Measurements from ENCODE around the gene CAMK2N1.

The CAMK2N1 gene

DNA sequence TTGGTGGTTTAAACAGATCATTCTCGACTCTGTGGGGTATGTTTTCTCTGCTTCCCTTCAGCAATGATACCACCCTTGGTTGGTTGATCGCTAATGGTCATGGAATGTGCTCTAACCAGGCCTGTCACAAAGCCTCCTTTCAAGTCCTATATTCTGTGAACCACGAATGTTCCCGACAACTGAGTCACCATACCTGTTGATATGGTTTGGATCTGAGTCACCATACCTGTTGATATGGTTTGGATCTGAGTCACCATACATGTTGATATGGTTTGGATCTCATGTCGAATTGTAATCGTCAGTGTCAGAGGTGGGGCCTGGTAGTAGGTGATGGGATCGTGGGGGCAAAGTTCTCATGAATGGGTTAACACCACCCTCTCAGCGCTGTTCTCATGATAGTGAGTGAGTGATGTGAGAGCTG is 10.2 kb upstream of the CAMK2N1 start:
- no peak for DNase-seq

DNA sequence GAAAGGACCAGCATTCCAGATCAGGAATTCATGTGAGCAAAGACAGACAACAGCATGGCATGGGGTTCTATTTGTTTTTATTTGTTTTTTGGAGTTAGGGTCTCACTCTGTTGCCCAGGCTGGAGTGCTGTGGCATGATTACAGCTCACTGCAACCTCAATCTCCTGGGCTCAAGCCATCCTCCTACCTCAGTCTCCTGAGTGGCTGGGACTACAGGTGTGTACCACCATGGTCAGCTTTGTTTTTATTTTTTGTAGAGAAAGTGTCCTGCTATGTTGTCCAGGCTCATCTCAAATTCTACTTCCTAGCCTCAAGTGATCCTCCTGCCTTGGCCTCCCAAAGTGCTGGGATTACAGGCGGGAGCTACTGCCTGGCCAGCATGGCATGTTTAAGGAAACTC is 9.7 kb upstream of the CAMK2N1 start:
- no peak for DNase-seq

DNA sequence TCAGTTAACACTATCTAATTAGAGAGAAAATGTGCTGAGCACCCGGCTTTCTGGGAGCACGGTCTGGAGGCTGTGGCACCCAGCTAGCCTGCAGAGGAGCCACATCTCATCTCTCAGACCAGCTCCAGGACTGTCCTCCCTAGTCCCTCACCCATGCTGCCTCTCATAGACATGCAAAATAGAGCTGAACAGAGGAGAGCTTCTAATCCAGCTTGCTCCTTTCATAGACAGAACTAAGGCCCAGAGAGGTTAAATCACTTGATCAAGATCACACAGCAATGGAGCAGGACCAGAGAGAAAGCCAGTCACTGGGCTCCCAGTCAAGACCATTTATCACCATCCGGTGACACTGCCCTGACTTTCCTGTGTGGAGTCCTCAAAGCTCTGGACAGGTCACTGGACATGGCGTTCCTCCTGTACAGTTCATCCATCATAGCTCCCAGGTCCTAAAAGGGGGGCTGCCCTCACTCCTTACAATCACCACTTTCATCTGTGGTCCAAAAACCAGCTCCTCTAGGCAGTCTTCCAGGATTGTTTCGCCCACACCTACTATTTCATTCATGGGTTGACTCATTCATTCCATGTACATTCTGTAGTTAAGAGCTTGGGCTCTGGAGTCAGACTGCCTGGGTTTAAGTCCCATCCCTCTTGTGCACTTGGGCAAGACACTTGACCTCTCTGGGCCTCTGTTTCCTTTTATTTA is 8.8 kb upstream of the CAMK2N1 start:
- no peak for DNase-seq

DNA sequence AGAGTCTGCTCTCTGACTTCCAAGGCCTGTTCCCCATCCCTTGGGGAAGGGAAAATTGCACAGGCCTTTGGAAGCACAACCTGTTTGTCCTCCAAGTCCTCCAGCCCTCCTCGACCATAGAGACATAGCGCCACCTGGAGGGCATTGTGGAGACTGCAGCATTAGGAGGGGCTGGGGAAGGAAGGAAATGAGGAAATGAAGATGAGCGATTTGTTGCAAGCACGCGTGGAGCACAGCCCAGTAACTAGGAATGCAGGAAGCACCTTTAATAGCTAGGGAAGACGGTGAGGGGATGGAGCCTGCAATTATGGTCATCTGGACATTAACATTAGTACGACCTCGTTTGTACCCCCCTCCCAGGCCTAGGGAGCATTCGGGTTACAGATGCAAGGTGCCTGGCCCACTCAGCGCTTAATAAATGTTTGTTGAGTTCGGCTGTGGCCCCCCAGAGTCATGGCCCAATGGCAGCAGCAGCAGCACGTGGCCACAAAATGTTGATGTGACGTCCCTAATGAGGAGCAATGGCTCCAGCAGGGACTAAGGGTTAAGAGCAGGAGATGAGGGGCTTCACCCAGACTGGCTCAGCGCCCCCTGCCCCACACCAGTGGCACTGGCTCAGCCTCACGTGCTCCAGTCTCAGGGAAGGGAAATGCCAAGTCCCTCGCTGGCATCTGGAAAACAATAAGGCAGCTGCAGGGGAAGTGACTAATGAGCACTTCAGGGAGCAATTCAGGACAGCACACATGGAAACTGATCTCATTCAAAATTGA is 8.0 kb upstream of the CAMK2N1 start:
- DNase-seq = peak; percentile 74

DNA sequence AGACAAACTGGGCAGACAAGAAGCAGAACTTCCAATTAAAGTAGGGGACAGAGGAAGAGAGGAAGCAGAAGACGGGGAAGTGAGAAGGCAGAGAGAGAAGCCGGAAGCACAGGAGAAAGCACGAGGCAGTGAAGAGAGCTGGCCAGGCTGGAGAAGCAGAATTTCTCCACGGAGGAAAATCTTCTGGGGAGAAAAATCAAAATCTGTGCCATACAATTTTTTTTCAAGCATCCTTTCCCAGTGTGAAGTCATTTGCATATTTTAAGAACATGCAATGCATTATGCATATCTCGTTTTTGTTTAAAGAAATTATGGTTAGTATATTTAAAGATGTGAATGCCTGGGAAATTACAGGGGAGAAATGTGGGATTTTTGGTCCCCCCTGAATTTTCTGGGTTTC is 7.3 kb upstream of the CAMK2N1 start:
- no peak for DNase-seq

DNA sequence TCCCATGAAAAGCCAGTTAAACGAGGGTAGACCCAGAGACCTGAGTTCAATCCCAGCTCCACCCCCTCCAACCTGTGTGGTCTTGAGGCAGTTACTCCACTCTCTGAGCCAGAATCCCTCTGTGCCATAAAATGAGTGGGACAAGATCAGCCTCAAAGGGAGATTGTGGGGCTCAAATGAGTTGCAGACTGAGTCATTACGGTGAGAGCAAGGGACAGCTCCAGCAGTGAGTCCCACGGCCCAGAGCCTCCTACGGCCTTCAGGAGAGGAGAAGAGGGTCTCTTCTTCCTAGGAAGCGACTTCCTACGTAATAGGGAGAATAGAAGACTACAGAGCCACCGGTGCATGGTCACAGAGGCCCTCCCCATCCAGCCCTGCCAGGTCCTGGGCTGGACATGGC is 6.7 kb upstream of the CAMK2N1 start:
- no peak for DNase-seq

GRCh38 chr1:20491866-20492265 is 5.9 kb upstream of the CAMK2N1 start:
- no peak for DNase-seq

DNA sequence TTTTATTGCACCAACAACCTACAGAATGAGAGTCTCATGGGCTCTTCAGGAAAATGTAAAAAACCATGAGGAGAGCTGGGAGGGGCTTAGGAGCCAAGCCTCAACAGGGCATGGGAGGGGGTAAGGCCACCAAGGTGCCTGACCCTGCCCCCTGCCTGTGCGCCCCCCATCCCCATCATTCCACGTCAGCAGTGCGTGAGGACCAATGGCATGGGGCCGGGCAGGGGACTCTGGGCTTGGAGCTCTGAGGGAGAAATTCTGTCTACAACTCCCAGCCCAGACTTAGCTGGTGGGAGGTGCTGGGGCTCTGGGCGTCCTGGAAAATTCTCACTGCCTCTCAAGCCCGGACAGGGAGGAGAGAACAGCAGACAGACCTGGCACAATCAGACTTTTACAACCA is 5.2 kb upstream of the CAMK2N1 start:
- no peak for DNase-seq

GRCh38 chr1:20487236-20487590 is 1.2 kb upstream of the CAMK2N1 start:
- no peak for DNase-seq

DNA sequence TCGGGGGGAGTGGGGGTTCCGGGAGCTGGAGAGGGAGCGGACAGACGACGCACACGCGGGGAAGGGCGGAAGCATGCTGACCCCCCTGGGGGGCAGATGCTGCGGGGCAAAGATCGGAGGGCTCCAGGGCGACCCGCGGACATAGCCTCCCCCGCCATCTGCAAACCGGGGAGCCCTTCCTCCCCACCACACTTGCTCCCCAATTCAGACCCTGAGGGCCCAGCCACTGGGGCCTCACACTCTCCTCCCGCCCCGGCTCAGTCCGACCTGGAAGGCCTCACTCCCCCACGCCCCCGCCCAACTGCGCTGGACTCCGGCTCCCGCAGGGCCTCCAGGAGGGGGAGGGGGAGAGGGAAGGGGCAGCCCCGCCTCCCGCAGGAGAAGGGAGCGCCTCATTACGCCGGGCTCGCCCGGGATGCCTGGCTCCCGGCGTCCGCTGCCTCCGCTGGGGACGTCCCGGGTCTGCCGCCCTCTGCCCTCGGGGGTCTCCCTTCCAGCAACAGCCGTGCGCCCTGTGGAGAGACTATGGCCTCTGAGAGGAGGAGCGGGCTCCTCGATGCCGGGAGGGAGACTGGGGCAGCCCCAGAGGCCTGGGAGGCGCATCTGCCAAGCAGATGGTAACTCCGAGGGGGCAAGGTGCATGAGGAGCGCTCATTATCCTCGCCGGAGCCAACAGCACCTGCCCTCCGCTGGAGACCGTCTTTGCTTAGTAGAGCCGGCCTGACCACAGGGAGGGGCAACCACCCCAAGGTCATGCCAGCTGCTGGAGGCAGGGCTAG is 636 bp upstream of the CAMK2N1 start:
- DNase-seq = no peak

- no peak for DNase-seq
These were observed 1.2 kb downstream of the CAMK2N1 start for GRCh38 chr1:20484519-20485462.

GRCh38 chr1:20483833-20484518 is 2.0 kb downstream of the CAMK2N1 start:
- no peak for DNase-seq

DNA sequence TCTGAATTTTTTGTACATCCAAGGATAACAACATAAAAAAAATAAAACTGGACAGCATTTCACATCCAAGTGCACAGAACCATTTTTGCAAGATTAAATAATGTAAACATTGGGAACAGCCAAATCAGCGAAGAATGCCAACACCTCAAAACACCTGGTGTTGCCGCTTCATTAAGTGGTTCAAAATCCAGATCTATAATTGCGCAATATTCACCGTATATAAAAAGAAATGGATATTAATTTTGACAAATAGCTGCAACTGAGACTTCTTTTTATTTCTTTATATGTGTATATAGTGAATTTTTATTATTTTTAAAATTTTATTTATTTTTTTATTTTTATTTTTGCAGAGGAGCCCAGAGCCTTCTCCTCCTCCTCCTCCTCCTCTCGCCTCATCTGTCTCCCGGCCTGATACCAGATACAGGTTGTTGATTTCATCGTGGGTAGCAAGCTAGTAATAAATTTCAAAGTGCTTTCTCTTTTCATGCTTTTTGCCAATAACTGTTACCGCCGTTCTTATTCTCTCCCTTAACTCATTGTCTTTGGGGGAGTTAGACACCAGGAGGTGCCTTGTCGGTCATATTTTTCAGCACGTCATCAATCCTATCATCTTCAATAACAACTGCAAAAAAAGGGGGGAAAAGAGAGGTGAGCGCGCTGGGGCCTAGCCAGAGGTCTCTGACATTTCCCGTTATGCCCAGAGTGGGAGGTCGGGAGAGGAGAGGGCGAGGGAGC is 2.7 kb downstream of the CAMK2N1 start:
- DNase-seq = no peak

GRCh38 chr1:20481643-20482498 is 4.1 kb downstream of the CAMK2N1 start:
- DNase-seq = no peak

DNA sequence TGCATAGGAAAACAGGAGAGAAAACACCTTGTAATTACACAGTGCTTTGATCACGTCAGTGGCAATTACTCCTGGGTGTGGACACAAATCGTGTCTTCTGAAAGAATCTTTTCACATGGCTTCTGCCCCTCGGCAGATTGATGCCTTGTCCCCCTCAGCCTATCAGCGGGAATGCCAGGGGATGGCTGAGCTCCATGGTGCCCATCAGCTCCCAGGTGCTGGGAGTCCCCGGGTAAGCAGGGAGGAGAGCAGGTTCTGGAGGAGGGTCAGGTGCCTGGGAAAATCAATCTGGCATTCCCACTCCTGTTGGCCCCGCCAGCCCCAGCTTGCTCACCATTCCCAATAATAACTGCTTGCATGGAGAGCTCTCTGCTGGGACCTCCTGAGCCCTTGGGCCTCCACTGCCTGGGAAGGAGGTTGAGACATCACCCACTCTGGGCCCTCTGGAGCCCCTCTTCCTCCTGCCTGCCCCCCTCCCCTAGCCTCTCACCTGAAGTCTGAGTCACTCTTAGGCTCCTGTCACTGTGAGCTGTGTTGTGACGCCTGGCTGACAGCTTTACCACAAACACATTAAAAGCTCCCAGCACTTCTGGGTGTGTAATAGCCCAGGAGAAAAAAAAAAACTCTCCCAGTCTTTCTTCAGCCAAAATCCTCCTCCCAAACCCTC is 4.9 kb downstream of the CAMK2N1 start:
- DNase-seq = no peak

DNA sequence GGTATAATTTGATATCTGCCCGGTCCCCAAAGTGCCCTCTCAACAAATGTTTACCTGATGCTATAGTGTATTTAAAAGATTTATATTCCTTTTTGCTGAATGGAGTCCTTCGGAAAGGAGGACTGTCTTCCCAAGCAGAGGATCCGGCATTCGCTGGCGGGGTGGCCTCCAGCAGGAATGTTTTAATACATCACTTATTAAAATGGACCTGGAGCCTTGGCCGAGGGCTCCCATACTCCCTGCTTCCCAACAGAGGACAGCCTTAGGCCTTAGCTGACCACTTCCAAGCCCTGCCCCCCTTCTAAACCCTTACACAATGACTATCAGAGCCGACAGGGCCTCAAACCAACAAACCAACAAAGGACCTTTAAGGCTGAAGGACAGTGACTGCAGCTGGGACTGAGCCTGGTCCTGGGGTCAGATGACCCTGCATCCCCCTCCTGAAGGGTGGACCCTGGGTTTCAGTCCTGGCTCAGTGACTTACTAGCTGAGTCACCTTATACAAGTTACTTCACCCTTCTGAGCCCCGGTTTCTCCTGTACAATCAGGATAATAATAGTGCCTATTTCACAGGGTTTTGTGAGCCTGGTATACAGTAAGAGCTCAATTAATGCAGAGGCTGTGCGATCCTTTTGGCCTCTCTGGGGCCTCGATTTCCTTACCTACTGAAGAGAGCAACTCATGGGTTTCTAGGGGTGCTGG is 5.6 kb downstream of the CAMK2N1 start:
- no peak for DNase-seq

- DNase-seq = no peak
These were observed 6.2 kb downstream of the CAMK2N1 start for GRCh38 chr1:20479840-20480239.

GRCh38 chr1:20478057-20478635 is 7.9 kb downstream of the CAMK2N1 start:
- no peak for DNase-seq

Data from effector CD4-positive, alpha-beta T cell (primary cell).